HG03354 (cell line): ENCODE results near the gene PTOV1.

Experiments used
- ATAC-seq: cut with Tn5 transposase; IDR thresholded peaks from one replicate; pipeline ENCODE4 v1.9.1; 2021; ENCODE audit warnings: mild to moderate bottlenecking; ENCODE audit not compliant: unreplicated experiment, poor library complexity, severe bottlenecking

Gene PTOV1

GRCh38 chr19:49871349-49871985, 20.5 kb downstream of the PTOV1 start:
- no peak for ATAC-seq

GRCh38 chr19:49872245-49873128, 21.5 kb downstream of the PTOV1 start:
- ATAC-seq = no peak

GRCh38 chr19:49873129-49873521, 22.2 kb downstream of the PTOV1 start:
- ATAC-seq = no peak

GRCh38 chr19:49873834-49874233, 22.9 kb downstream of the PTOV1 start:
- no peak for ATAC-seq

GRCh38 chr19:49874503-49875157, 23.7 kb downstream of the PTOV1 start:
- ATAC-seq = no peak

- ATAC-seq = no peak
Measured at GRCh38 chr19:49875177-49875576, 24.2 kb downstream of the PTOV1 start.

- ATAC-seq = no peak
Measured at GRCh38 chr19:49875857-49876421, 25.0 kb downstream of the PTOV1 start.

- peak; percentile 57 for ATAC-seq
Measured at GRCh38 chr19:49876422-49877019, 25.6 kb downstream of the PTOV1 start.

- ATAC-seq = peak; percentile 71
Measured at GRCh38 chr19:49877020-49877878, 26.3 kb downstream of the PTOV1 start, which contains the start of the genes AKT1S1 and TBC1D17. Gene AKT1S1, minus strand, starts transcription at chr19:49877355. Its CDS starts 4,060 bp downstream, at chr19:49873295. Gene TBC1D17, plus strand, starts transcription at chr19:49877702. Its CDS starts 22 bp downstream, at chr19:49877724.

GRCh38 chr19:49877879-49878743, 27.2 kb downstream of the PTOV1 start:
- peak; percentile 47 for ATAC-seq

GRCh38 chr19:49878744-49879070, 27.7 kb downstream of the PTOV1 start:
- no peak for ATAC-seq

GRCh38 chr19:49879243-49879963, 28.4 kb downstream of the PTOV1 start:
- no peak for ATAC-seq

GRCh38 chr19:49880162-49880869, 29.4 kb downstream of the PTOV1 start:
- no peak for ATAC-seq

GRCh38 chr19:49881186-49881585, 30.2 kb downstream of the PTOV1 start:
- ATAC-seq = no peak

GRCh38 chr19:49881672-49882394, 30.9 kb downstream of the PTOV1 start:
- ATAC-seq = no peak

GRCh38 chr19:49882643-49883042, 31.7 kb downstream of the PTOV1 start:
- ATAC-seq = no peak
